ENCODE measurements around the gene MAST4.

GRCh38 chr5:66877843-66878242, 281.6 kb downstream of the MAST4 start:
- no peak for TF ChIP-seq POLR2AphosphoS5 (IDR thresholded peaks at IDR 0.05; ENCODE audit: borderline replicate concordance, low read depth, low read length)
- no peak for TF ChIP-seq EZH2 (IDR thresholded peaks at IDR 0.05)
- TF ChIP-seq FOXP2 (optimal IDR thresholded peaks at IDR 0.05; ENCODE audit: control extremely low read depth, extremely low read length, insufficient read depth) = no peak

All from SK-N-MC (cell line).